Breast epithelium (tissue), 4 donors: Measurements from ENCODE around the gene ACVR1B. TPM values are rescaled to one million over a fixed set of nuclear protein-coding genes. Genes with fewer than 3 reads are reported as not detected.

ENCODE experiments used
- DNase-seq, 2 donors: peaks; one replicate each; pipeline ENCODE4 v3.0.0-alpha.2; 2019; ENCODE audit warnings: low spot score in 2 of 2
- H3K27ac ChIP-seq, 2 donors: fragments of 200-600 bp; sonication (generic) in 1 of 2; one replicate each; pipeline ENCODE4 v1.5.1; 2016 to 2019; ENCODE audit warnings: mild to moderate bottlenecking in 1 of 2
- H3K27me3 ChIP-seq, 2 donors: fragments of 200-600 bp; sonication (generic) in 1 of 2; one replicate each; pipeline versions ENCODE4 v1.5.1 to v1.6.0; 2017 to 2019; ENCODE audit warnings: control low read depth in 1 of 2, mild to moderate bottlenecking in 1 of 2
- H3K36me3 ChIP-seq: fragments of 200-600 bp; one replicate; pipeline ENCODE4 v1.5.1; 2019
- H3K4me1 ChIP-seq, 2 donors: fragments of 200-600 bp; sonication (generic); one replicate each; pipeline ENCODE4 v1.5.1; 2016 to 2019; ENCODE audit warnings: control low read depth in 1 of 2
- H3K4me3 ChIP-seq, 3 donors: fragments of 200-600 bp; sonication (generic); 1 replicate in 2 of 3; 2 replicates in 1 of 3; pipeline ENCODE4 v1.5.1; 2016 to 2019; ENCODE audit warnings: mild to moderate bottlenecking in 3 of 3, moderate library complexity in 2 of 3
- H3K9me3 ChIP-seq, 2 donors: fragments of 200-600 bp; sonication (generic) in 1 of 2; one replicate each; pipeline ENCODE4 v1.5.1; 2016 to 2019; ENCODE audit warnings: control low read depth in 1 of 2
- CTCF ChIP-seq, 3 donors: fragments of 450-650 bp; IDR thresholded peaks; one replicate each; pipeline ENCODE4 v1.5.1; 2016 to 2017; ENCODE audit warnings: antibody characterized with exemption in 3 of 3, mild to moderate bottlenecking in 3 of 3, moderate library complexity in 3 of 3
- POLR2A ChIP-seq: fragments of 450-650 bp; IDR thresholded peaks from one replicate; pipeline ENCODE4 v1.6.1; 2016; ENCODE audit warnings: antibody characterized with exemption, mild to moderate bottlenecking, moderate library complexity
- POLR2AphosphoS5 ChIP-seq, 3 donors: sonication (generic); formaldehyde crosslinking; IDR thresholded peaks; one replicate each; pipeline ENCODE4 v1.6.1; 2017; ENCODE audit warnings: antibody characterized with exemption in 3 of 3
- intact Hi-C: fragments of 100-400 bp; cut with DNase I; formaldehyde crosslinking; loops from one replicate; pipeline ENCODE4 v1.15.1; 2023; ENCODE audit warnings: low total_unique reads
- total RNA-seq, 3 donors: library from RNA; depleted of rRNA; stranded (reverse); fragments of >200 nt; gene quantifications; one replicate each; pipeline ENCODE4 v1.1.0, GENCODE V29; 2016

The ACVR1B gene
- total RNA-seq, 3 donors from 2014 or later: 12.3 to 26.3 (median 23.6) TPM

- no peaks in the 10 kb centered on the region for H3K27me3 ChIP-seq
- intact Hi-C loops: no loop called here
- H3K4me3 ChIP-seq: no peak overlapping the region
- TF ChIP-seq CTCF (IDR thresholded peaks at IDR 0.05): no peak
- no peak for TF ChIP-seq POLR2A
- TF ChIP-seq POLR2AphosphoS5 (IDR thresholded peaks at IDR 0.05): no peak
- H3K4me1 ChIP-seq: peaks cover 0 to 14% of the 10 kb centered on the region in 2 donors
- no peaks in the 10 kb centered on the region for H3K9me3 ChIP-seq
- H3K36me3 ChIP-seq: no peaks in the 10 kb centered on the region
- H3K27ac ChIP-seq: no peak overlapping the region
- no peak for DNase-seq
These were observed 9.0 kb downstream of the ACVR1B start for GRCh38 chr12:51960488-51960887.

- Histone ChIP-seq H3K27ac (peak overlapping the region in 1 of 2 donors; percentile 26), H3K9me3 (no peaks in the 10 kb centered on the region), H3K4me1 (peaks cover 0 to 10% of the 10 kb centered on the region in 2 donors), H3K4me3 (no peak overlapping the region), H3K27me3 (no peaks in the 10 kb centered on the region), H3K36me3 (no peaks in the 10 kb centered on the region)
- DNase-seq: no peak
- intact Hi-C loops: no loop called here
- TF ChIP-seq POLR2A: no peak
- no peak for TF ChIP-seq POLR2AphosphoS5 (IDR thresholded peaks at IDR 0.05)
- no peak for TF ChIP-seq CTCF (IDR thresholded peaks at IDR 0.05)
These were observed 9.4 kb downstream of the ACVR1B start for GRCh38 chr12:51960890-51961289.

- Histone ChIP-seq H3K4me1 (peaks cover 0 to 9% of the 10 kb centered on the region in 2 donors), H3K9me3 (no peaks in the 10 kb centered on the region), H3K27me3 (no peaks in the 10 kb centered on the region), H3K27ac (peak overlapping the region; percentile 16 to 26), H3K36me3 (no peaks in the 10 kb centered on the region), H3K4me3 (no peak overlapping the region)
- TF ChIP-seq POLR2A (no peak), CTCF (IDR thresholded peaks at IDR 0.05) (no peak), POLR2AphosphoS5 (IDR thresholded peaks at IDR 0.05) (no peak)
- intact Hi-C loops: no loop called here
- no peak for DNase-seq
These were observed 10.3 kb downstream of the ACVR1B start for GRCh38 chr12:51961834-51962233.

- H3K4me3 ChIP-seq: no peak overlapping the region
- H3K4me1 ChIP-seq: peaks cover 0 to 9% of the 10 kb centered on the region in 2 donors
- H3K36me3 ChIP-seq: no peaks in the 10 kb centered on the region
- H3K9me3 ChIP-seq: no peaks in the 10 kb centered on the region
- no peak for DNase-seq
- TF ChIP-seq POLR2AphosphoS5 (IDR thresholded peaks at IDR 0.05) (no peak), POLR2A (no peak), CTCF (IDR thresholded peaks at IDR 0.05) (no peak)
- H3K27ac ChIP-seq: peak overlapping the region in 1 of 2 donors; percentile 26
- no peaks in the 10 kb centered on the region for H3K27me3 ChIP-seq
- intact Hi-C loops: no loop called here
These were observed 11.2 kb downstream of the ACVR1B start for GRCh38 chr12:51962737-51963136.

- H3K4me3 ChIP-seq: no peak overlapping the region
- no peak for DNase-seq
- H3K4me1 ChIP-seq: peaks cover 0 to 9% of the 10 kb centered on the region in 2 donors
- no peaks in the 10 kb centered on the region for H3K9me3 ChIP-seq
- H3K36me3 ChIP-seq: no peaks in the 10 kb centered on the region
- H3K27ac ChIP-seq: no peak overlapping the region
- TF ChIP-seq POLR2AphosphoS5 (IDR thresholded peaks at IDR 0.05) (no peak), CTCF (IDR thresholded peaks at IDR 0.05) (no peak), POLR2A (no peak)
- no peaks in the 10 kb centered on the region for H3K27me3 ChIP-seq
- intact Hi-C loops: no loop called here
These were observed 12.0 kb downstream of the ACVR1B start for GRCh38 chr12:51963477-51963876.
